Fibroblast of lung (primary cell): Measurements from ENCODE around the gene SSBP3. TPM values are rescaled to one million over a fixed set of nuclear protein-coding genes. Genes with fewer than 3 reads are reported as not detected.

Experiments
- DNase-seq, 2 donors: peaks; one replicate each; pipeline versions ENCODE4 v3.0.0 to v3.0.0-alpha.2; 2010; ENCODE audit warnings: low read depth in 2 of 2
- H2AFZ ChIP-seq: 2 replicates; pipeline ENCODE4 v1.5.1; 2012; ENCODE audit warnings: low read length, control low read depth, inconsistent platforms
- H3K27ac ChIP-seq: 2 replicates; pipeline ENCODE4 v1.5.1; 2011; ENCODE audit warnings: low read length, control low read depth; ENCODE audit not compliant: insufficient read depth
- H3K27me3 ChIP-seq: 2 replicates; pipeline ENCODE4 v1.5.1; 2011; ENCODE audit warnings: mild to moderate bottlenecking, low read length; ENCODE audit not compliant: control insufficient read depth, insufficient read depth
- H3K36me3 ChIP-seq: 2 replicates; pipeline ENCODE4 v1.5.1; 2011; ENCODE audit warnings: low read length; ENCODE audit not compliant: control insufficient read depth, insufficient read depth
- H3K4me1 ChIP-seq: 2 replicates; pipeline ENCODE4 v1.5.1; 2011; ENCODE audit warnings: low read length; ENCODE audit not compliant: control insufficient read depth, insufficient read depth; ENCODE audit errors: extremely low read depth
- H3K4me2 ChIP-seq: 2 replicates; pipeline ENCODE4 v1.5.1; 2011; ENCODE audit warnings: low read length, control low read depth; ENCODE audit not compliant: insufficient read depth; ENCODE audit errors: extremely low read depth
- H3K4me3 ChIP-seq, 4 experiments: fragments of 200-600 bp in 1 of 4; sonication (generic) in 1 of 4; replicated peaks in 1 of 4; 2 replicates each; pipeline ENCODE4 v1.5.1; 2011 to 2016; ENCODE audit warnings: low read length in 4 of 4, low read depth in 3 of 4, mild to moderate bottlenecking in 3 of 4, control low read depth in 2 of 4, inconsistent platforms in 1 of 4, mixed read lengths in 1 of 4; ENCODE audit not compliant: insufficient read depth in 1 of 4; ENCODE audit errors: control extremely low read depth in 1 of 4
- H3K79me2 ChIP-seq: 2 replicates; pipeline ENCODE4 v1.5.1; 2012; ENCODE audit warnings: mild to moderate bottlenecking, low read length, inconsistent platforms; ENCODE audit not compliant: control insufficient read depth, insufficient read depth
- H3K9ac ChIP-seq: 2 replicates; pipeline ENCODE4 v1.5.1; 2011; ENCODE audit warnings: mild to moderate bottlenecking, low read length, control low read depth; ENCODE audit not compliant: insufficient read depth
- H3K9me3 ChIP-seq: 2 replicates; pipeline ENCODE4 v1.5.1; 2012; ENCODE audit warnings: low read depth, low read length; ENCODE audit not compliant: control insufficient read depth, insufficient read depth
- H4K20me1 ChIP-seq: 2 replicates; pipeline ENCODE4 v1.5.1; 2011; ENCODE audit warnings: low read length; ENCODE audit not compliant: control insufficient read depth, insufficient read depth; ENCODE audit errors: extremely low read depth
- CTCF ChIP-seq, 2 donors: IDR thresholded peaks in 1 of 2; conservative IDR thresholded peaks in 1 of 2; 1 replicate in 1 of 2; 2 replicates in 1 of 2; pipeline ENCODE4 v1.5.1; 2011 to 2012; ENCODE audit warnings: low read length in 2 of 2, control low read depth in 1 of 2, inconsistent platforms in 1 of 2, low read depth in 1 of 2, mild to moderate bottlenecking in 1 of 2
- EZH2 ChIP-seq: IDR thresholded peaks from 2 replicates; pipeline ENCODE4 v1.5.1; 2012; ENCODE audit warnings: low read length, control low read depth, mild to moderate bottlenecking; ENCODE audit errors: missing control alignments
- polyA plus RNA-seq, 2 donors: library from polyadenylated mRNA; depleted of rRNA in 1 of 2; stranded (reverse) in 1 of 2; unstranded in 1 of 2; fragments of >200 nt; gene quantifications; 2 replicates each; pipeline ENCODE4 v1.2.1, GENCODE V29; 2011 to 2012; ENCODE audit warnings: missing spikeins in 1 of 2
- total RNA-seq: library from RNA; depleted of rRNA; stranded (reverse); fragments of >200 nt; gene quantifications from 2 replicates; pipeline ENCODE4 v1.2.1, GENCODE V29; 2014

Gene SSBP3
- total and polyA plus RNA-seq, 2 donors (not counting 1 experiment from before 2014, with no cell fraction given): 9.4 to 26.4 TPM

DNA sequence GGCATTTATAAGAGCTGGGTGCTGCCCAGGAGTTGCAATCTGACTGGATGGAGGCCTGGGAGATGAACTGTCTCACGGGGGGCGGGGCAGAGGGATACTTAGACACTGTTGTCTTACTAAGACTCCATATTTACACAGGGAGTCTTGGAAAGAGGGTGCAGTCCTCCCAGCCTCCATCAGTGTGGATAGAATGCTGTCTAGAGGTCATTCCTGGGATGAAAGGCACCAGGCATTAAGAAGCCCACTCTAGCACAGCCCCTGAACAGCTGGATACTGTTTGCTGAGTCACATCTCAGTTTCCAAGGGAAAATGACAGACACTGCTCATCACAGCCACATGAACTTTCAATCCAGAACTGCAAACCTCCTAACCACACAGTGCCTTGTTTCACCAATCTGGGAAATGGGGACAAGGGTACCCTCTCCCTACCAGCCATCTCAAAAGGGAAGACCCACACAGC is 43.3 kb downstream of the SSBP3 start:
- TF ChIP-seq CTCF (conservative IDR thresholded peaks at IDR 0.05 in 1 of 2, IDR thresholded peaks at IDR 0.05 in 1 of 2; ENCODE audit: low read depth in 1 of 2, low read length in 2 of 2) (no peak), EZH2 (no peak)
- Histone ChIP-seq H3K9me3 (no peaks in the 10 kb centered on the region), H3K27me3 (no peaks in the 10 kb centered on the region), H4K20me1 (no peaks in the 10 kb centered on the region), H3K79me2 (no peaks in the 10 kb centered on the region), H2AFZ (no peak overlapping the region), H3K36me3 (no peaks in the 10 kb centered on the region), H3K9ac (no peak overlapping the region), H3K4me2 (no peak overlapping the region), H3K4me3 (no peak overlapping the region), H3K27ac (no peak overlapping the region), H3K4me1 (no peaks in the 10 kb centered on the region)
- DNase-seq: no peak

DNA sequence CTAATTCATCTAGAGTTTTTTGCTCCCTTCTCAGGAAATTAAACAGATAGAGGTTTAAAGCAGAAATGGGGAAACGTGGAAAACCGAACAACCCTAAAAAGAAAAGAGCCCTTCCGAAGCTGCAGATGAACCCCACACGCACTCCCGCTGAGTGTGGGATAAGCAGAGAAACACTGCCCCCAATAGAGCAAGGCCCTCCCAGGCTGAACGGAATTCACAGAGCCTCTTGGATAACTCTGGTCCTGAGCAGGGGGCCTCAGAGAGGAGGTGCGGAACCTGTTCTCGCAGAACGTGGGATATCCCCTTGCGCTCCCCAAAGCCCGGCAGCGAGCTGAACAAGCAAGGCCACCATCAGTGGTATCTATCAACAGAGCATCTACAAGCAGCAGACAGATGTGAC is 44.9 kb downstream of the SSBP3 start:
- no peak overlapping the region for H3K9ac ChIP-seq
- H4K20me1 ChIP-seq: no peaks in the 10 kb centered on the region
- H3K79me2 ChIP-seq: no peaks in the 10 kb centered on the region
- no peak overlapping the region for H3K4me2 ChIP-seq
- no peaks in the 10 kb centered on the region for H3K9me3 ChIP-seq
- no peaks in the 10 kb centered on the region for H3K27me3 ChIP-seq
- TF ChIP-seq EZH2 (no peak), CTCF (conservative IDR thresholded peaks at IDR 0.05 in 1 of 2, IDR thresholded peaks at IDR 0.05 in 1 of 2; ENCODE audit: low read depth in 1 of 2, low read length in 2 of 2) (peak in 1 of 2 donors; percentile 14)
- no peak for DNase-seq
- H2AFZ ChIP-seq: no peak overlapping the region
- H3K27ac ChIP-seq: no peak overlapping the region
- no peaks in the 10 kb centered on the region for H3K4me1 ChIP-seq
- no peak overlapping the region for H3K4me3 ChIP-seq
- H3K36me3 ChIP-seq: no peaks in the 10 kb centered on the region

DNA sequence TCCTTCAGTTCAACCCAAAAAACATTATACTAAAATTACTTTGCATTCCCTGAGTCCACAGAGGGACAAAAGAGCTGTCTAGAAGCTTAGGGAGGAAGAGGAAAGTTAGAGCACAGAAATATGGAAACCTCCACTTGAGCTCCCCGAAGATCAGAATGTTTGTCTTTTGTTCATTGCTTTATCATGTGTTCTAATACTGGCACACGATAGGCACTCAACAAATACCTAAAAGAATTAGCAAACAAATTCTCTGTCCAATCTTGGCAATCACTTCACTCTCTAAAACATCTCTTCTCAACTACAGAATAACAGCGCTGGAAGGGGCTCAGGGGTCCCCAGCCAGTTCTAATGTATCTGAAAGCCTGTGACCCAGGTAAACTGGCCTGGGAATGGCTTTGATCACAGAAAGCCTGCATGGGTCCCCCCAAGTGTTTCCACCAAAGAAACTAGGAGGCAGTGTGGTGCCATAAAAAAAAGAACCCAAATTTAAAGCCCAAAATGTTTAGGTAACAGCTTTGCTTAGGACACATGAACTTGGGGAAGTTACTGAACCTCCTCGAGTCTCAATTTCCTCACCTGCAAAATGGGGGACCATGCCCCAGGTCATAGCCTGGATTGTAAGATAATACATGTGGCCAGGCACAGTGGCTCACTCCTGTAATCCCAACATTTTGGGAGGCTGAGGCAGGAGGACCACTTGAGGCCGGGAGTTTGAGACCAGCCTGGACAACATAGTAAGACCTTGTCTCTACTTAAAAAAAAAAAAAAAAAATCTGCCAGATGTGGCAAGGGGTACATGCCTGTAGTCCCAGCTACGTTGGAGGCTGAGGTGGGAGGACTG is 45.8 kb downstream of the SSBP3 start:
- no peaks in the 10 kb centered on the region for H4K20me1 ChIP-seq
- H2AFZ ChIP-seq: no peak overlapping the region
- H3K27ac ChIP-seq: no peak overlapping the region
- DNase-seq: no peak
- H3K4me2 ChIP-seq: no peak overlapping the region
- H3K4me1 ChIP-seq: no peaks in the 10 kb centered on the region
- H3K36me3 ChIP-seq: no peaks in the 10 kb centered on the region
- no peak overlapping the region for H3K9ac ChIP-seq
- no peaks in the 10 kb centered on the region for H3K27me3 ChIP-seq
- TF ChIP-seq CTCF (conservative IDR thresholded peaks at IDR 0.05 in 1 of 2, IDR thresholded peaks at IDR 0.05 in 1 of 2; ENCODE audit: low read depth in 1 of 2, low read length in 2 of 2) (no peak), EZH2 (no peak)
- no peak overlapping the region for H3K4me3 ChIP-seq
- H3K9me3 ChIP-seq: no peaks in the 10 kb centered on the region
- H3K79me2 ChIP-seq: no peaks in the 10 kb centered on the region
